AG10803 (cell line): ENCODE data around the gene ACP3.

Source experiments
- DNase-seq: peaks from one replicate; pipeline ENCODE4 v3.0.0; 2010; ENCODE audit warnings: low read depth
- H3K4me3 ChIP-seq: 2 replicates; pipeline ENCODE4 v1.5.1; 2011; ENCODE audit warnings: mild to moderate bottlenecking, low read length, control low read depth
- CTCF ChIP-seq: conservative IDR thresholded peaks from 2 replicates; pipeline ENCODE4 v1.5.1; 2011; ENCODE audit warnings: mild to moderate bottlenecking, low read length, control low read depth, inconsistent platforms

ACP3 gene

GRCh38 chr3:132321304-132321703 is 4.1 kb downstream of the ACP3 start:
- DNase-seq: no peak

GRCh38 chr3:132325103-132325606 is 7.9 kb downstream of the ACP3 start:
- DNase-seq: no peak
- no peak for TF ChIP-seq CTCF
- H3K4me3 ChIP-seq: no peak overlapping the region

More at GRCh38 chr3:132321304-132321703, 4.1 kb downstream of the ACP3 start:
- TF ChIP-seq CTCF: no peak
- no peak overlapping the region for H3K4me3 ChIP-seq

- no peak for TF ChIP-seq CTCF
- no peak for DNase-seq
- H3K4me3 ChIP-seq: no peak overlapping the region
These were observed 8.4 kb downstream of the ACP3 start for GRCh38 chr3:132325634-132326033.

GRCh38 chr3:132326251-132326650 is 9.0 kb downstream of the ACP3 start:
- H3K4me3 ChIP-seq: no peak overlapping the region
- no peak for DNase-seq
- TF ChIP-seq CTCF: no peak

- no peak for TF ChIP-seq CTCF
- no peak overlapping the region for H3K4me3 ChIP-seq
- DNase-seq: no peak
These were observed 14.9 kb downstream of the ACP3 start for GRCh38 chr3:132332082-132332481.

GRCh38 chr3:132332508-132332907 is 15.3 kb downstream of the ACP3 start:
- DNase-seq: no peak

GRCh38 chr3:132341746-132342145 is 24.5 kb downstream of the ACP3 start:
- DNase-seq: no peak
- H3K4me3 ChIP-seq: no peak overlapping the region
- TF ChIP-seq CTCF: no peak

More at GRCh38 chr3:132332508-132332907, 15.3 kb downstream of the ACP3 start:
- no peak overlapping the region for H3K4me3 ChIP-seq
- TF ChIP-seq CTCF: no peak
